ENCODE results near the gene LYPD6B.

LYPD6B gene, protein sequence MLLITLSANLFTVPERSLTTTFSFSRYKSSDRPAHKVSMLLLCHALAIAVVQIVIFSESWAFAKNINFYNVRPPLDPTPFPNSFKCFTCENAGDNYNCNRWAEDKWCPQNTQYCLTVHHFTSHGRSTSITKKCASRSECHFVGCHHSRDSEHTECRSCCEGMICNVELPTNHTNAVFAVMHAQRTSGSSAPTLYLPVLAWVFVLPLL

DNA sequence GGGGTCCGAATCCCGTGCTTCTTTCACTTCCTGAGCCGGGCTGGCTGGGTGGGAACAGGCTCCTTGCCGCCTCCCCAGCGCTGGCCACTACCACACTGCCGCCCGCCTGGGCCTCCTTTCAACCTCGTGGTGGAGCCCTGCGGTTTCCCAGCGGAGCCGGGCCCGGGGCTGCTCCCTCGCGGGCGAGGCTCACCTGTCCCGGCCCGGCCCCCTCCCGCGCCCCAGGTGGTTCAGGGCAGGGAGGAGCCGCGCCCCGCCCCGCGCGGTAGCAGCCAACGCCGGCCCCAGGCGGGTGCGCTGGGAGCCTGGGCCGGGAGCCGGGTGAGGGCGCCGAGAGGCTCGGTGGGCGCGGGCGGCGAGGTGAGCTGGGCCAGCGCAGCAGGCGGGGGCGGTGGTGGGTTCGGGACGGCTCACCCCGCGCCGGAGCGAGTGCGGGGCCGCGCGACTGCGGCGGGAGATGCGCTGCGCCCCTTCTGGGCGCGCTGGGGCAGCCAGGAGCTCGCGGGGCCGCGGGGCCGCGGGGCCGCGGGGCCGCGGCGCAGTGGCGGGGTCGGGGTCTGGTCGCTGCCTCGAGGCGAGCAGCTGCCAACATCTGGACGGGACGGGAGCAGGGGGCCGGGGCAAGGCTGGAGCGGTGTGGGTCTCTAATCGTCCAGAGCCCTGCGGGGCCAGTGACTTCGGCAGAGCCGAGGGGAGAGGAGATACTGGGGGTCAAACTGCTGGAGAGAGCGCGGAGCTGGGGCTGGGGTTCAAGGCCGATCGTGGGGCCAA is at the start of gene LYPD6B:
Gene LYPD6B, plus strand, starts transcription at position 258 of the 771 bp plus-strand sequence. CDS start 92,250 bp downstream, outside the sequence.
- Mint-ChIP-seq H3K27ac (ENCODE audit: low read depth) (no peak within 1 kb of the TSS), H3K36me3 (ENCODE audit: insufficient read depth) (no peaks in the 10 kb centered on the region), H3K4me1 (no peaks in the 10 kb centered on the region), H3K27me3 (peaks cover 54% of the 10 kb centered on the region), H3K4me3 (no peak within 1 kb of the TSS), H3K9me3 (no peaks in the 10 kb centered on the region)
- DNase-seq (ENCODE audit: low spot score in 2 of 2) (no peak), ATAC-seq (replicated peaks; ENCODE audit: extremely low read depth, poor library complexity, severe bottlenecking) (no peak)

- peaks cover 3% of the 10 kb centered on the region for H3K36me3 Mint-ChIP-seq (ENCODE audit: insufficient read depth)
- ATAC-seq (replicated peaks; ENCODE audit: extremely low read depth, poor library complexity, severe bottlenecking) (no peak), DNase-seq (ENCODE audit: low spot score in 2 of 2) (peak; percentile 19 to 21)
- H3K27me3 Mint-ChIP-seq: peaks cover 4% of the 10 kb centered on the region
- H3K9me3 Mint-ChIP-seq: no peaks in the 10 kb centered on the region
- H3K27ac Mint-ChIP-seq (ENCODE audit: low read depth): no peak overlapping the region
- H3K4me1 Mint-ChIP-seq: no peaks in the 10 kb centered on the region
- no peak overlapping the region for H3K4me3 Mint-ChIP-seq
Observed at GRCh38 chr2:148989882-148990493, 48.5 kb upstream of the LYPD6B start.

- Mint-ChIP-seq H3K4me3 (no peak overlapping the region), H3K4me1 (no peaks in the 10 kb centered on the region), H3K9me3 (no peaks in the 10 kb centered on the region), H3K36me3 (ENCODE audit: insufficient read depth) (peaks cover 3% of the 10 kb centered on the region), H3K27me3 (peaks cover 11% of the 10 kb centered on the region), H3K27ac (ENCODE audit: low read depth) (no peak overlapping the region)
- ATAC-seq (replicated peaks; ENCODE audit: extremely low read depth, poor library complexity, severe bottlenecking) (no peak), DNase-seq (ENCODE audit: low spot score in 2 of 2) (no peak)
Observed at GRCh38 chr2:148990968-148991367, 47.5 kb upstream of the LYPD6B start.

GRCh38 chr2:148992448-148992847 is 46.1 kb upstream of the LYPD6B start:
- Mint-ChIP-seq H3K4me1 (no peaks in the 10 kb centered on the region), H3K36me3 (ENCODE audit: insufficient read depth) (no peaks in the 10 kb centered on the region), H3K4me3 (no peak overlapping the region), H3K27me3 (peaks cover 12% of the 10 kb centered on the region), H3K9me3 (no peaks in the 10 kb centered on the region), H3K27ac (ENCODE audit: low read depth) (no peak overlapping the region)
- ATAC-seq (replicated peaks; ENCODE audit: extremely low read depth, poor library complexity, severe bottlenecking) (no peak), DNase-seq (ENCODE audit: low spot score in 2 of 2) (no peak)

DNA sequence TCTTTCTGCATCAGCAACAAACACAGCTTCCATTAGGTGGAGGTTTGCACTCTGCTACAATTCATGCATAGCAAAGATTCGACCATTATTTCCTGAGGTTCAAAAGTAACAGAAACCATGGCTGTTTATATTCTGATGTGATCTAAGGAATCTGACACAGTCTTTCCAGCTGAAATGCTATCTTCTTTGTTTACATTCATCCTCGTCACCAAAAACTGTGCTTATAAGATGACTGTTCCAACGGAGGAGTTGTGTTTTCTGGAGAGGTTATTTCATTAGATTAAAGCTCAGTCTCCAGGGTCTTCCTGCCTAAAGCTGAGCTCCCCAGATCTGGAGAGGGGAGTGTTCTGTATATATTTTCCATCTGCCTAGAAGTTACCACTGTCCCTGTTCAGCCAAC is 45.1 kb upstream of the LYPD6B start:
- ATAC-seq (replicated peaks; ENCODE audit: extremely low read depth, poor library complexity, severe bottlenecking) (no peak), DNase-seq (ENCODE audit: low spot score in 2 of 2) (no peak)
- Mint-ChIP-seq H3K4me1 (no peaks in the 10 kb centered on the region), H3K27ac (ENCODE audit: low read depth) (no peak overlapping the region), H3K27me3 (peaks cover 21% of the 10 kb centered on the region), H3K9me3 (no peaks in the 10 kb centered on the region), H3K4me3 (no peak overlapping the region), H3K36me3 (ENCODE audit: insufficient read depth) (no peaks in the 10 kb centered on the region)

DNA sequence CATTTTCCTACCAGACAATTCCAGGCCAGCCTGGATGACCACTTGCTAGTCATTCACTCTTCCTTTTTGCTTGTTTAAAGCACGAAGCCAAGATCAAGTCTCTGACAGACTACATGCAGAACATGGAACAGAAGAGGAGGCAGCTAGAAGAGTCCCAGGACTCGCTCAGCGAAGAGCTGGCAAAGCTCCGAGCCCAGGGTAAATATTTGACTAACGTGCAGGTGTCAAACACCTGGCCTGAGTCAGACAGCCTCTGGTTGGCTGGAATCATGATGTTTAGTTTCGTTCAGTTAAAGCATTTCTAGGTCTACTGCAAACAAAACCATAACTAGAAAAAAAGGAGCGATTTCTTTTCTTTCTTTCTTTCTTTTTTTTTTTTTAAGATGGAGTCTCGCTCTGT is 44.2 kb upstream of the LYPD6B start:
- H3K9me3 Mint-ChIP-seq: no peaks in the 10 kb centered on the region
- H3K36me3 Mint-ChIP-seq (ENCODE audit: insufficient read depth): peaks cover 1% of the 10 kb centered on the region
- H3K27ac Mint-ChIP-seq (ENCODE audit: low read depth): no peak overlapping the region
- DNase-seq (ENCODE audit: low spot score in 2 of 2): no peak
- no peak overlapping the region for H3K4me3 Mint-ChIP-seq
- no peak for ATAC-seq (replicated peaks; ENCODE audit: extremely low read depth, poor library complexity, severe bottlenecking)
- no peaks in the 10 kb centered on the region for H3K4me1 Mint-ChIP-seq
- peaks cover 24% of the 10 kb centered on the region for H3K27me3 Mint-ChIP-seq

- ATAC-seq (replicated peaks; ENCODE audit: extremely low read depth, poor library complexity, severe bottlenecking) (no peak), DNase-seq (ENCODE audit: low spot score in 2 of 2) (no peak)
- H3K4me1 Mint-ChIP-seq: no peaks in the 10 kb centered on the region
- H3K9me3 Mint-ChIP-seq: no peaks in the 10 kb centered on the region
- H3K27ac Mint-ChIP-seq (ENCODE audit: low read depth): no peak overlapping the region
- no peak overlapping the region for H3K4me3 Mint-ChIP-seq
- peaks cover 24% of the 10 kb centered on the region for H3K27me3 Mint-ChIP-seq
- H3K36me3 Mint-ChIP-seq (ENCODE audit: insufficient read depth): peaks cover 1% of the 10 kb centered on the region
Observed at GRCh38 chr2:148996805-148997204, 41.7 kb upstream of the LYPD6B start.

GRCh38 chr2:148998165-148998830 is 40.2 kb upstream of the LYPD6B start:
- Mint-ChIP-seq H3K36me3 (ENCODE audit: insufficient read depth) (peaks cover 1% of the 10 kb centered on the region), H3K27ac (ENCODE audit: low read depth) (no peak overlapping the region), H3K4me3 (no peak overlapping the region), H3K9me3 (no peaks in the 10 kb centered on the region), H3K4me1 (no peaks in the 10 kb centered on the region), H3K27me3 (peaks cover 24% of the 10 kb centered on the region)
- DNase-seq (ENCODE audit: low spot score in 2 of 2) (no peak), ATAC-seq (replicated peaks; ENCODE audit: extremely low read depth, poor library complexity, severe bottlenecking) (no peak)

- H3K27me3 Mint-ChIP-seq: peaks cover 24% of the 10 kb centered on the region
- H3K4me1 Mint-ChIP-seq: no peaks in the 10 kb centered on the region
- peaks cover 1% of the 10 kb centered on the region for H3K36me3 Mint-ChIP-seq (ENCODE audit: insufficient read depth)
- no peak overlapping the region for H3K4me3 Mint-ChIP-seq
- no peak overlapping the region for H3K27ac Mint-ChIP-seq (ENCODE audit: low read depth)
- ATAC-seq (replicated peaks; ENCODE audit: extremely low read depth, poor library complexity, severe bottlenecking) (no peak), DNase-seq (ENCODE audit: low spot score in 2 of 2) (no peak)
- no peaks in the 10 kb centered on the region for H3K9me3 Mint-ChIP-seq
Observed at GRCh38 chr2:148998831-148999200, 39.7 kb upstream of the LYPD6B start.

DNA sequence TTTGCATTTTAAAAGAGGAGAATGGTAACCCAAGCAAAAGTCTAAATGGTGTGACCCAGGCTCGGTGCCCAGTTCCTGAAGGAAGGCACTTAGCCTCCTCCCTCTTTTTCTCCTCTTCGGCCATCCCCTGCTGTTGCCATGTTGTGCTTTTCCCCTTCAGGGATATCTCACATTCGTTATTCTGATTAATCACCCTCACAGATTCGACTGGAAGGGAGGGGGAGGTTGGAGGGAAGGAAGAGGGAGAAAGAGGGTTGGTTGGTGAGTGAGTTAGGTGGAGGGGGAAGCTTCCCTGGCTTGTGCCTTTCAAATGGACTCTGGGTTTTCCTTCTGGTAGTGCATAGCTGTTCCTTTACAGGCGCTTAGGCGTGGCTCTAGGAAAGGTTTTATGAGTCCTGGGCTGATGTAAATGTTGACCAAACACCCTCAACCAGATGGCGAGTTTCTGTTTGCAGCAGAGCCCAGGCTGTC is 39.0 kb upstream of the LYPD6B start:
- no peak for DNase-seq (ENCODE audit: low spot score in 2 of 2)
- ATAC-seq (replicated peaks; ENCODE audit: extremely low read depth, poor library complexity, severe bottlenecking): no peak
- no peaks in the 10 kb centered on the region for H3K4me1 Mint-ChIP-seq
- no peak overlapping the region for H3K4me3 Mint-ChIP-seq
- no peaks in the 10 kb centered on the region for H3K9me3 Mint-ChIP-seq
- H3K27me3 Mint-ChIP-seq: peaks cover 24% of the 10 kb centered on the region
- H3K36me3 Mint-ChIP-seq (ENCODE audit: insufficient read depth): peaks cover 1% of the 10 kb centered on the region
- no peak overlapping the region for H3K27ac Mint-ChIP-seq (ENCODE audit: low read depth)

- Mint-ChIP-seq H3K4me1 (no peaks in the 10 kb centered on the region), H3K4me3 (no peak overlapping the region), H3K9me3 (no peaks in the 10 kb centered on the region), H3K27ac (ENCODE audit: low read depth) (no peak overlapping the region), H3K27me3 (peaks cover 16% of the 10 kb centered on the region), H3K36me3 (ENCODE audit: insufficient read depth) (peaks cover 1% of the 10 kb centered on the region)
- no peak for ATAC-seq (replicated peaks; ENCODE audit: extremely low read depth, poor library complexity, severe bottlenecking)
- DNase-seq (ENCODE audit: low spot score in 2 of 2): no peak
Observed at GRCh38 chr2:149000158-149000938, 38.2 kb upstream of the LYPD6B start.

DNA sequence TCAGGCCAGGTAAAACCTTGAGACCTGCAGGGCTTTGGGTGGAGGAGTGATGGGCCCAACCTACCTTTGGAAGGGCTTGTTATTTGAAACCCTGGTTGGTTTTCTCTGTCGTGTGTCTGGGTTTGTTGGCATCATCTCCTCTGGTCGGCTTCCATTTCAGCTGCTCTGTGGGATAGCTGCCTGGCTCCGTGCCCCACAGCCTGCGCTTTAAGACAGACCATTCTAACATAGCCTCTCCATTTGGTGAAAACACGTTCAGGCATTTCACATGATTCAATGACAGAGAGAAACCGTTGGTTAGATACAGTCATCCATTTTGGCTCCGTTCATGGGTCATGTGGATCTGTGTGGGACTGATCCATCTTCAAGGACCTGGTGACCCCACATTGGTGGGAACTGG is 37.0 kb upstream of the LYPD6B start:
- Mint-ChIP-seq H3K27ac (ENCODE audit: low read depth) (no peak overlapping the region), H3K9me3 (no peaks in the 10 kb centered on the region), H3K4me3 (no peak overlapping the region), H3K4me1 (no peaks in the 10 kb centered on the region), H3K27me3 (peaks cover 13% of the 10 kb centered on the region), H3K36me3 (ENCODE audit: insufficient read depth) (peaks cover 1% of the 10 kb centered on the region)
- DNase-seq (ENCODE audit: low spot score in 2 of 2): no peak
- ATAC-seq (replicated peaks; ENCODE audit: extremely low read depth, poor library complexity, severe bottlenecking): no peak
